ENCODE measurements around the gene ABCA9.

DNA sequence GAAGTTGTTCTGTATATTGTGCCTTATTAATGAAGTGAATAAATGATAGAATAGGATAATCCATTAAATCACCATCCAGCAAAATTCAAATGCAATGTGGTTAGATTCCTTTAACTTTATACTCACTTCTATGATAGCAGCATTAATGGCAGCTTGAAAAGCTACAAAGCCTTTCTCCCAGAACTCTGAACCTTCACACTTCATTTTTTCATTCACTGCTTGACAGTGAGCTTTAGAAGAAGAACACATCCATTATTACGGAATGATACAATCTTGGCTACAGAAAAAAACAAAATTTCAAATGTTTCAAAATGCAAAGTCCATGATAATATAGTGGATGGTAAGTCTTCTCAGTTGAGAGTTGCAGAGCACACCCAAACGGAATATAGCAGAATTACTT is 16.4 kb downstream of the ABCA9 start:
- TF ChIP-seq POLR2A (IDR thresholded peaks at IDR 0.05; ENCODE audit: low read length) (no peak), EP300 (IDR thresholded peaks at IDR 0.05) (no peak), MAZ (IDR thresholded peaks at IDR 0.05; ENCODE audit: borderline replicate concordance, low read depth, low read length) (no peak), SMC3 (IDR thresholded peaks at IDR 0.05) (no peak), MYC (IDR thresholded peaks at IDR 0.05; ENCODE audit: borderline replicate concordance, low read length) (no peak), PHF8 (IDR thresholded peaks at IDR 0.05; ENCODE audit: borderline replicate concordance, low read depth) (no peak)
- TF ChIP-seq, protein P1, sequence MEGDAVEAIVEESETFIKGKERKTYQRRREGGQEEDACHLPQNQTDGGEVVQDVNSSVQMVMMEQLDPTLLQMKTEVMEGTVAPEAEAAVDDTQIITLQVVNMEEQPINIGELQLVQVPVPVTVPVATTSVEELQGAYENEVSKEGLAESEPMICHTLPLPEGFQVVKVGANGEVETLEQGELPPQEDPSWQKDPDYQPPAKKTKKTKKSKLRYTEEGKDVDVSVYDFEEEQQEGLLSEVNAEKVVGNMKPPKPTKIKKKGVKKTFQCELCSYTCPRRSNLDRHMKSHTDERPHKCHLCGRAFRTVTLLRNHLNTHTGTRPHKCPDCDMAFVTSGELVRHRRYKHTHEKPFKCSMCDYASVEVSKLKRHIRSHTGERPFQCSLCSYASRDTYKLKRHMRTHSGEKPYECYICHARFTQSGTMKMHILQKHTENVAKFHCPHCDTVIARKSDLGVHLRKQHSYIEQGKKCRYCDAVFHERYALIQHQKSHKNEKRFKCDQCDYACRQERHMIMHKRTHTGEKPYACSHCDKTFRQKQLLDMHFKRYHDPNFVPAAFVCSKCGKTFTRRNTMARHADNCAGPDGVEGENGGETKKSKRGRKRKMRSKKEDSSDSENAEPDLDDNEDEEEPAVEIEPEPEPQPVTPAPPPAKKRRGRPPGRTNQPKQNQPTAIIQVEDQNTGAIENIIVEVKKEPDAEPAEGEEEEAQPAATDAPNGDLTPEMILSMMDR (IDR thresholded peaks at IDR 0.05) = no peak

All from A549 (cell line).